H9 (cell line): ENCODE results near the gene SUGT1. TPM values are rescaled to one million over a fixed set of nuclear protein-coding genes. Genes with fewer than 3 reads are reported as not detected.

Experiments used
- DNase-seq: peaks from one replicate; pipeline ENCODE4 v3.0.0-alpha.2; 2017
- H2AFZ ChIP-seq: one replicate; pipeline ENCODE4 v1.6.1; 2013; ENCODE audit warnings: mild to moderate bottlenecking, low read length, control low read depth, moderate library complexity
- H2AK5ac ChIP-seq: 2 replicates; pipeline ENCODE4 v1.6.1; 2013; ENCODE audit warnings: low read length, control low read depth, mixed read lengths; ENCODE audit not compliant: insufficient read length
- H2BK120ac ChIP-seq: one replicate; pipeline ENCODE4 v1.6.1; 2013; ENCODE audit warnings: low read depth, mild to moderate bottlenecking, low read length, control low read depth, inconsistent platforms; ENCODE audit not compliant: poor library complexity, severe bottlenecking
- H2BK12ac ChIP-seq: 2 replicates; pipeline ENCODE4 v1.6.1; 2013; ENCODE audit warnings: low read length, control low read depth, mixed read lengths, low read depth; ENCODE audit not compliant: insufficient read length
- H2BK15ac ChIP-seq: 2 replicates; pipeline ENCODE4 v1.6.1; 2013; ENCODE audit warnings: low read depth, low read length, control low read depth
- H2BK20ac ChIP-seq: one replicate; pipeline ENCODE4 v1.6.1; 2013; ENCODE audit warnings: low read depth, mild to moderate bottlenecking, low read length, control low read depth, inconsistent platforms; ENCODE audit not compliant: poor library complexity, severe bottlenecking
- H2BK5ac ChIP-seq: 2 replicates; pipeline ENCODE4 v1.6.1; 2013; ENCODE audit warnings: low read length, control low read depth, mixed read lengths; ENCODE audit not compliant: insufficient read length
- H3K14ac ChIP-seq: 2 replicates; pipeline ENCODE4 v1.6.1; 2013; ENCODE audit warnings: low read length, control low read depth; ENCODE audit not compliant: insufficient read depth
- H3K18ac ChIP-seq: 2 replicates; pipeline ENCODE4 v1.6.1; 2013; ENCODE audit warnings: low read depth, mild to moderate bottlenecking, mixed read lengths, low read length, control low read depth; ENCODE audit not compliant: insufficient read length
- H3K23ac ChIP-seq: 2 replicates; pipeline ENCODE4 v1.6.1; 2013; ENCODE audit warnings: low read length, control low read depth, mixed read lengths, low read depth; ENCODE audit not compliant: insufficient read length
- H3K23me2 ChIP-seq: 2 replicates; pipeline ENCODE4 v1.6.1; 2013; ENCODE audit warnings: low read depth, mild to moderate bottlenecking, mixed read lengths, low read length, control low read depth; ENCODE audit not compliant: insufficient read length, poor library complexity, severe bottlenecking
- H3K27ac ChIP-seq: 2 replicates; pipeline ENCODE4 v1.5.1; 2013; ENCODE audit warnings: low read length, control low read depth, mixed read lengths, low read depth; ENCODE audit not compliant: insufficient read length
- H3K27me3 ChIP-seq: 2 replicates; pipeline ENCODE4 v1.6.1; 2013; ENCODE audit warnings: low read length, control low read depth, inconsistent platforms; ENCODE audit not compliant: insufficient read depth
- H3K4ac ChIP-seq: 2 replicates; pipeline ENCODE4 v1.6.1; 2013; ENCODE audit warnings: low read depth, mild to moderate bottlenecking, control low read depth, inconsistent platforms, low read length, moderate library complexity
- H3K4me1 ChIP-seq: 2 replicates; pipeline ENCODE4 v1.6.1; 2013; ENCODE audit warnings: low read length, control low read depth, inconsistent platforms; ENCODE audit not compliant: insufficient read depth
- H3K4me2 ChIP-seq: 2 replicates; pipeline ENCODE4 v1.6.1; 2013; ENCODE audit warnings: low read length, control low read depth, mixed read lengths; ENCODE audit not compliant: insufficient read length, insufficient read depth
- H3K56ac ChIP-seq: 2 replicates; pipeline ENCODE4 v1.6.1; 2013; ENCODE audit warnings: low read depth, mild to moderate bottlenecking, mixed read lengths, low read length, control low read depth; ENCODE audit not compliant: insufficient read length
- H3K79me1 ChIP-seq: 2 replicates; pipeline ENCODE4 v1.6.1; 2013; ENCODE audit warnings: low read depth, mild to moderate bottlenecking, moderate library complexity, low read length, control low read depth, inconsistent platforms; ENCODE audit not compliant: insufficient read depth, poor library complexity, severe bottlenecking
- H3K79me2 ChIP-seq: 2 replicates; pipeline ENCODE4 v1.6.1; 2013; ENCODE audit warnings: low read length, control low read depth, inconsistent platforms; ENCODE audit not compliant: insufficient read depth
- H3K9ac ChIP-seq: 2 replicates; pipeline ENCODE4 v1.6.1; 2013; ENCODE audit warnings: low read length, control low read depth, mixed read lengths; ENCODE audit not compliant: insufficient read length; ENCODE audit errors: extremely low read depth
- H3K9me3 ChIP-seq: one replicate; pipeline ENCODE4 v1.6.1; 2013; ENCODE audit warnings: low read depth, low read length, inconsistent platforms; ENCODE audit not compliant: control insufficient read depth
- H3T11ph ChIP-seq: one replicate; pipeline ENCODE4 v1.6.1; 2013; ENCODE audit warnings: mild to moderate bottlenecking, low read length, control low read depth, inconsistent platforms
- H4K20me1 ChIP-seq: one replicate; pipeline ENCODE4 v1.6.1; 2013; ENCODE audit not compliant: control insufficient read depth, insufficient read length, insufficient read depth
- H4K5ac ChIP-seq: 2 replicates; pipeline ENCODE4 v1.6.1; 2013; ENCODE audit warnings: low read depth, mild to moderate bottlenecking, mixed read lengths, low read length, control low read depth; ENCODE audit not compliant: insufficient read length
- H4K8ac ChIP-seq: replicated peaks from 2 replicates; pipeline ENCODE4 v1.6.1; 2013; ENCODE audit warnings: low read length, control low read depth, mixed read lengths, low read depth; ENCODE audit not compliant: insufficient read length
- H4K91ac ChIP-seq: 2 replicates; pipeline ENCODE4 v1.6.1; 2013; ENCODE audit warnings: low read depth, mild to moderate bottlenecking, moderate library complexity, mixed read lengths, low read length, control low read depth; ENCODE audit not compliant: insufficient read length
- H3K27ac Mint-ChIP-seq, 3 experiments: 2 replicates in 2 of 3; 3 replicates in 1 of 3; pipeline ENCODE4 v1.8.0; 2020 to 2021; ENCODE audit warnings: mixed read lengths in 3 of 3, mild to moderate bottlenecking in 1 of 3, moderate library complexity in 1 of 3
- H3K27me3 Mint-ChIP-seq: 2 replicates; pipeline ENCODE4 v1.8.0; 2021; ENCODE audit warnings: low read depth, mild to moderate bottlenecking, moderate library complexity, mixed read lengths
- H3K36me3 Mint-ChIP-seq, 3 experiments: 2 replicates in 2 of 3; 3 replicates in 1 of 3; pipeline ENCODE4 v1.8.0; 2020 to 2021; ENCODE audit warnings: low read depth in 3 of 3, mixed read lengths in 3 of 3; ENCODE audit not compliant: insufficient read depth in 1 of 3
- H3K4me1 Mint-ChIP-seq, 2 experiments: 2 replicates each; pipeline ENCODE4 v1.8.0; 2020; ENCODE audit warnings: mixed read lengths in 2 of 2
- H3K4me3 Mint-ChIP-seq, 2 experiments: 2 replicates in 1 of 2; 3 replicates in 1 of 2; pipeline ENCODE4 v1.8.0; 2020 to 2021; ENCODE audit warnings: mild to moderate bottlenecking in 2 of 2, mixed read lengths in 2 of 2, moderate library complexity in 1 of 2
- H3K9me3 Mint-ChIP-seq, 2 experiments: 2 replicates in 1 of 2; 3 replicates in 1 of 2; pipeline ENCODE4 v1.8.0; 2020; ENCODE audit warnings: mild to moderate bottlenecking in 2 of 2, mixed read lengths in 2 of 2, moderate library complexity in 1 of 2
- CTCF ChIP-seq: fragments of 200-600 bp; sonication (generic); conservative IDR thresholded peaks from 3 replicates; pipeline ENCODE4 v1.8.0; 2021; ENCODE audit warnings: antibody characterized with exemption, mild to moderate bottlenecking
- WGBS: extraction: QIAGEN DNeasy Blood & Tissue Kit; methylation state at CpG from one replicate; pipeline ENCODE4 v1.1.7; 2013; ENCODE audit warnings: missing lambda C conversion rate, low lambda C conversion rate, mixed read lengths; ENCODE audit not compliant: insufficient read length; ENCODE audit errors: extremely low coverage; 5-methylcytosine and 5-hydroxymethylcytosine counted together
- total RNA-seq: library from RNA; stranded (reverse); gene quantifications from 2 replicates; pipeline ENCODE4 v1.2.1, GENCODE V29; 2021

The SUGT1 gene
- total RNA-seq, 1 experiment from 2014 or later, result 99.6 TPM

DNA sequence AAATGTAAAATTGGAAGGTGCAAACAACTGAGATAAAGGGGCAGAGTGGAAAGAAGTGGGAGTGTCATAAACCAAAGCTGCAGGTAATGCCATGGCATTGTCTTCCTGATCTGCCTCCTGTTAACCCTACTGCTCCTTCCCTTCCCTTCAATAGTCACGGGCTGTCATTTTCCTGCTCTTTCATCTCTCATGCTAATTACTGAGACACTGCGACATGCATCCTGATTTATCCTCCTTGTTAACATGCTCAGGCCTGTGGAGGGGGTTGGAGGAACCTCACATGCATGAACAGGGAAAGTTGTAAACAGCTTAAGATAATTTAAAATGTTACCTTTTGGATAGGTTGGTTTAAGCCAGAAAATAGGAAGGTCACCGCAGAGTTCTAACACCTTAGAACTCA lies 59.7 kb downstream of the SUGT1 start:
- Histone ChIP-seq H3K79me1 (no peaks in the 10 kb centered on the region), H3K79me2 (no peaks in the 10 kb centered on the region), H3K9me3 (no peaks in the 10 kb centered on the region), H2BK12ac (no peak overlapping the region), H3K27me3 (no peaks in the 10 kb centered on the region), H3K4ac (no peak overlapping the region), H2BK5ac (no peak overlapping the region), H3K14ac (no peak overlapping the region), H2BK20ac (no peak overlapping the region), H4K5ac (no peak overlapping the region), H3K4me1 (no peaks in the 10 kb centered on the region), H4K91ac (no peak overlapping the region), H2BK120ac (no peak overlapping the region), H2AK5ac (no peak overlapping the region), H3K23me2 (no peaks in the 10 kb centered on the region), H3K18ac (no peak overlapping the region), H3K23ac (no peak overlapping the region), H3K4me2 (no peak overlapping the region), H4K8ac (no peak overlapping the region), H2AFZ (no peak overlapping the region), H3T11ph (no peak overlapping the region), H3K56ac (no peak overlapping the region), H3K27ac (no peak overlapping the region), H4K20me1 (no peaks in the 10 kb centered on the region), H2BK15ac (no peak overlapping the region), H3K9ac (no peak overlapping the region)
- Mint-ChIP-seq H3K36me3 (peaks cover 12 to 50% (median 49%) of the 10 kb centered on the region in 3 experiments), H3K4me3 (no peak overlapping the region; a peak in 1 of 5 replicates), H3K4me1 (peaks cover 29 to 31% of the 10 kb centered on the region in 2 experiments), H3K9me3 (peaks cover 12 to 16% of the 10 kb centered on the region in 2 experiments), H3K27ac (peak overlapping the region in 2 of 3 experiments; percentile 13 to 70; a peak in 3 of 7 replicates), H3K27me3 (peaks cover 1% of the 10 kb centered on the region; the same call in 1 of the 2 replicates)
- WGBS, result no CpG with 5 or more reads among the region's 3 CpGs
- no peak for TF ChIP-seq CTCF
- DNase-seq, result no peak
